ENCODE data around the gene INTS2.
"Not testable (repeated sequence)": the region's sequence is repeated elsewhere in the genome, so short reads cannot be mapped to it uniquely, and the experiment has no call there.

INTS2 gene

GRCh38 chr17:61887733-61888132, 40.0 kb downstream of the INTS2 start:
- H3K4me1 ChIP-seq (ENCODE audit: insufficient read depth, low read length); H3K9me3 ChIP-seq (ENCODE audit: low read length); H3K27ac ChIP-seq (ENCODE audit: low read depth, low read length); H3K9ac ChIP-seq (ENCODE audit: low read length); H3K4me3 ChIP-seq (ENCODE audit: low read depth in 1 of 2, low read length in 2 of 2); H3K27me3 ChIP-seq (ENCODE audit: control insufficient read depth in 1 of 2, insufficient read depth in 2 of 2, low read length in 2 of 2): not testable (repeated sequence)
- peaks cover 17% of the 10 kb centered on the region for H3K36me3 ChIP-seq (ENCODE audit: insufficient read depth, low read length)

- not testable (repeated sequence) for H3K9me3 ChIP-seq (ENCODE audit: low read length); H3K27ac ChIP-seq (ENCODE audit: low read depth, low read length); H3K4me1 ChIP-seq (ENCODE audit: insufficient read depth, low read length); H3K4me3 ChIP-seq (ENCODE audit: low read depth in 1 of 2, low read length in 2 of 2); H3K9ac ChIP-seq (ENCODE audit: low read length); H3K27me3 ChIP-seq (ENCODE audit: control insufficient read depth in 1 of 2, insufficient read depth in 2 of 2, low read length in 2 of 2)
- H3K36me3 ChIP-seq (ENCODE audit: insufficient read depth, low read length): peaks cover 12% of the 10 kb centered on the region
Measured at GRCh38 chr17:61885865-61886264, 41.9 kb downstream of the INTS2 start.

DNA sequence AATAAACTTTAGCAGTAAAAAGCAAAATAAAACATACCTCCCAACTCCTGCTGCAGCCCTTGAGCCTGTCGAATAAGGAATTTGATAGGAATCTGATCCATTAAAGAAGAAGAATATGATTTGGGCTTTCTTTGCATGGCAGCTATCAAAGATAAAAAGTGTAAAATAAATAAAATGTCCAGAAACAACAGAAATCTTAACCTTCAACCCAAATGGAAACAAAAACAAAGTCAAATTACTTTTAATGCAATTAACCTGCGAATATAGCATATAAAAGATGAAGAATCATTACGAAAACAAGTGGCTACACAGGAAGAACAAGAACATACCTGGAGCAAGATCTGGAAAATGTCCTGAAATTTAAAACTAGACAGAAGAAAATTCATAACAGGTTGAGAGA, 42.9 kb downstream of the INTS2 start:
- H3K9me3 ChIP-seq (ENCODE audit: low read length): no peaks in the 10 kb centered on the region
- no peaks in the 10 kb centered on the region for H3K4me1 ChIP-seq (ENCODE audit: insufficient read depth, low read length)
- H3K27ac ChIP-seq (ENCODE audit: low read depth, low read length): no peak overlapping the region
- H3K9ac ChIP-seq (ENCODE audit: low read length): no peak overlapping the region
- peaks cover 9% of the 10 kb centered on the region for H3K36me3 ChIP-seq (ENCODE audit: insufficient read depth, low read length)
- no peaks in the 10 kb centered on the region for H3K27me3 ChIP-seq (ENCODE audit: control insufficient read depth in 1 of 2, insufficient read depth in 2 of 2, low read length in 2 of 2)
- H3K4me3 ChIP-seq (ENCODE audit: low read depth in 1 of 2, low read length in 2 of 2): no peak overlapping the region

DNA sequence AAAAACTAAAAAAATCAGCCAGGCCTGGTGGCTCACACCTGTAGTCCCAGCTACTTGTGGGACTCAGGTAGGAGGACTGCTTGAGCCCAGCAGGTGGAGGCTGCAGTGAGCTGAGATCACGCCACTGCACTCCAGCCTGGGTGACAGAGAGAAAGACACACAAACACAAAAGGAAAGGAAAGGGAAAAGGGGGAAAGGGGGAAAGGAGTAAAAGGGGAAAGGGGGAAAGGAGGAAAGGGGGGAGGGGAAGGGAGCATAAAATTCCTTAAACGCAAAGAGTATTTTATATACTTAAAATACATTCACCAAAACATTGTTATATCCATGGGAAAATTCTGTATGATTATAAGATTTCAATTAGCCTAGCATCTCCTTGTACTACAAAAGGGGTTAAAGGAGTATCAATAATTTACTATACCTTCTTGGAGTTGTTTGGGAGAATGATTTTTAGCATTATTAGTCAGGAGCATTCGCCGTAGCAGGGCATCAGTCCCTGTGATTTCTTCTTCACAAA, 47.1 kb downstream of the INTS2 start:
- Histone ChIP-seq H3K27me3 (ENCODE audit: control insufficient read depth in 1 of 2, insufficient read depth in 2 of 2, low read length in 2 of 2) (no peaks in the 10 kb centered on the region), H3K9ac (ENCODE audit: low read length) (no peak overlapping the region), H3K27ac (ENCODE audit: low read depth, low read length) (no peak overlapping the region), H3K36me3 (ENCODE audit: insufficient read depth, low read length) (peaks cover 3% of the 10 kb centered on the region), H3K9me3 (ENCODE audit: low read length) (no peaks in the 10 kb centered on the region), H3K4me1 (ENCODE audit: insufficient read depth, low read length) (no peaks in the 10 kb centered on the region), H3K4me3 (ENCODE audit: low read depth in 1 of 2, low read length in 2 of 2) (no peak overlapping the region)

- H3K4me1 ChIP-seq (ENCODE audit: insufficient read depth, low read length): no peaks in the 10 kb centered on the region
- no peak overlapping the region for H3K9ac ChIP-seq (ENCODE audit: low read length)
- no peaks in the 10 kb centered on the region for H3K27me3 ChIP-seq (ENCODE audit: control insufficient read depth in 1 of 2, insufficient read depth in 2 of 2, low read length in 2 of 2)
- no peaks in the 10 kb centered on the region for H3K9me3 ChIP-seq (ENCODE audit: low read length)
- no peak overlapping the region for H3K4me3 ChIP-seq (ENCODE audit: low read depth in 1 of 2, low read length in 2 of 2)
- no peak overlapping the region for H3K27ac ChIP-seq (ENCODE audit: low read depth, low read length)
- peaks cover 4% of the 10 kb centered on the region for H3K36me3 ChIP-seq (ENCODE audit: insufficient read depth, low read length)
Measured at GRCh38 chr17:61878984-61879612, 48.7 kb downstream of the INTS2 start.

DNA sequence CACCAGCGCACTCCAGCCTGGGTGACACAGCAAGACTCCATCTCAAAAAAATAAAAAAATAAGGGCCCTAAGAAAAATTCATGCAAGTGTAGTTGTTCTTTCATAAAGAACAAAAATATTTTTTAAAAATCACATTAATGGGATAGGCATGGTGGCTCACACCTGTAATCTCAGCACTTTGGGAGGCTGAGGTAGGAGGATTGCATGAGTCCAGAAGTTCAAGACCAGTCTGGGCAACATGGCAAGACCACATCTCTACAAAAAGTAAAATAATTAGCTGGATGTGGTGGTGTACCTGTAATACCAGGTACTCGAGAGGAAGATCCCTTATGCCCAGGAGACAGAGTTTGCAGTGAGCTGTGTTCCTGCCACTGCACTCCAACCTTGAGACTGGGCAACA, 49.3 kb downstream of the INTS2 start:
- H3K4me3 ChIP-seq (ENCODE audit: low read depth in 1 of 2, low read length in 2 of 2): no peak overlapping the region
- peaks cover 4% of the 10 kb centered on the region for H3K36me3 ChIP-seq (ENCODE audit: insufficient read depth, low read length)
- H3K27ac ChIP-seq (ENCODE audit: low read depth, low read length): no peak overlapping the region
- H3K9me3 ChIP-seq (ENCODE audit: low read length): no peaks in the 10 kb centered on the region
- no peak overlapping the region for H3K9ac ChIP-seq (ENCODE audit: low read length)
- no peaks in the 10 kb centered on the region for H3K27me3 ChIP-seq (ENCODE audit: control insufficient read depth in 1 of 2, insufficient read depth in 2 of 2, low read length in 2 of 2)
- H3K4me1 ChIP-seq (ENCODE audit: insufficient read depth, low read length): no peaks in the 10 kb centered on the region

DNA sequence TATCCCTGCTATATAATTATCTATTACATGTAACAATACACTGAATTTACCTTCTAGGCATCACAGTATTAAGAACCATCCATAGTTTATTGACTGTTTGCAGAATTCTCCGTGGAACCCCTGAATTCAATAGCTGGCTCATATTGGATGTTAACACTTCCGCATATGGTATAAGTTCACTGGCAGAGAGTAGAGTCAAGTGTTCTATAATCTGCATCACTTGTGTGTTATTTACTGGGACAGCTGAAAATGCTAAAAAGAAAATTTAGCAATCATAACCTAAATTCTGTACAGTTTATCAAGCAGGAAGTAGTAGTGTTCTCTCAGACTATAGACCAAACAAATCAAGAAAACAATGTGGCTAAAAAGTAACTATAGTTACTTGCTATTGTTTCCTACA, 49.9 kb downstream of the INTS2 start:
- Histone ChIP-seq H3K27me3 (ENCODE audit: control insufficient read depth in 1 of 2, insufficient read depth in 2 of 2, low read length in 2 of 2) (no peaks in the 10 kb centered on the region), H3K4me3 (ENCODE audit: low read depth in 1 of 2, low read length in 2 of 2) (no peak overlapping the region), H3K36me3 (ENCODE audit: insufficient read depth, low read length) (peaks cover 4% of the 10 kb centered on the region), H3K4me1 (ENCODE audit: insufficient read depth, low read length) (no peaks in the 10 kb centered on the region), H3K9ac (ENCODE audit: low read length) (no peak overlapping the region), H3K9me3 (ENCODE audit: low read length) (no peaks in the 10 kb centered on the region), H3K27ac (ENCODE audit: low read depth, low read length) (no peak overlapping the region)

DNA sequence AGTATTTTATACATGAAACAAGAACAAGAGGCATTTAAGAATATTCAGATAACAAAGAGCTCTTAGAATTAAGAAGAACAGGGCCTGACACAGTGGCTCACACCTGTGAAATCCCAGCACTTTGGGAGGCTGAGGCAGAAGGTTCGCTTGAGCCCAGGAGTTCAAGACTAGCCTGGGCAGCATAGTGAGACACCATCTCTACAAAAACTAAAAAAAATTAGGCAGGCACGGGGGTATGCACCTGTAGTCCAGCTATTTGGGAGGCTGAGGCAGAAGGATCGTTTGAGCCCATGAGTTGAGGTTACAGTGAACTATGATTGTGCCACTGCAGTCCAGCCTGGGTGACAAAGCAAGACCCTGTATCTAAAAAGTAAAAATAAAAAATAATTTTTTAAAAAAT, 52.0 kb downstream of the INTS2 start:
- Histone ChIP-seq H3K27ac (ENCODE audit: low read depth, low read length) (no peak overlapping the region), H3K4me3 (ENCODE audit: low read depth in 1 of 2, low read length in 2 of 2) (no peak overlapping the region), H3K9ac (ENCODE audit: low read length) (no peak overlapping the region), H3K4me1 (ENCODE audit: insufficient read depth, low read length) (no peaks in the 10 kb centered on the region), H3K36me3 (ENCODE audit: insufficient read depth, low read length) (peaks cover 8% of the 10 kb centered on the region), H3K9me3 (ENCODE audit: low read length) (no peaks in the 10 kb centered on the region), H3K27me3 (ENCODE audit: control insufficient read depth in 1 of 2, insufficient read depth in 2 of 2, low read length in 2 of 2) (no peaks in the 10 kb centered on the region)

DNA sequence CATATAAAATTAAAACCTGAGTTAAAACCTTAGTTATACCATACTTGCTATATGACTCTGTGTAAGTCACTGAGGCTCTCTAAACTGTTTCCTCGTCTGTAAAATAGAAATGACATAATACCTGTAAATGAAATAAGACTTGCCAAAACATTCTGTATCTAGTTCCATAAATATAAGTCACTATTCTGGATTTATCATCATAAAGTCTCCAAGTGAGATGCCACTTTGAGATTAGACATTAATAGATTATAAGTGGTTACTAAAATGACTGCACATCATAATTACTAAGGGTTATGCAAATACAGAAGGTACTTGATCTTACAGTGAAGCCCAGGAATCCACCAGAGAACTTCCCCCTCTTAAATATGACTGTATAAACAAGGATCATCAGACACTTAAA, 52.5 kb downstream of the INTS2 start:
- H3K9ac ChIP-seq (ENCODE audit: low read length): no peak overlapping the region
- H3K36me3 ChIP-seq (ENCODE audit: insufficient read depth, low read length): peaks cover 8% of the 10 kb centered on the region
- H3K4me3 ChIP-seq (ENCODE audit: low read depth in 1 of 2, low read length in 2 of 2): no peak overlapping the region
- H3K4me1 ChIP-seq (ENCODE audit: insufficient read depth, low read length): no peaks in the 10 kb centered on the region
- H3K27me3 ChIP-seq (ENCODE audit: control insufficient read depth in 1 of 2, insufficient read depth in 2 of 2, low read length in 2 of 2): no peaks in the 10 kb centered on the region
- no peak overlapping the region for H3K27ac ChIP-seq (ENCODE audit: low read depth, low read length)
- H3K9me3 ChIP-seq (ENCODE audit: low read length): no peaks in the 10 kb centered on the region

- peaks cover 16% of the 10 kb centered on the region for H3K36me3 ChIP-seq (ENCODE audit: insufficient read depth, low read length)
- H3K27ac ChIP-seq (ENCODE audit: low read depth, low read length): no peak overlapping the region
Measured at GRCh38 chr17:61874075-61874474, 53.7 kb downstream of the INTS2 start.

DNA sequence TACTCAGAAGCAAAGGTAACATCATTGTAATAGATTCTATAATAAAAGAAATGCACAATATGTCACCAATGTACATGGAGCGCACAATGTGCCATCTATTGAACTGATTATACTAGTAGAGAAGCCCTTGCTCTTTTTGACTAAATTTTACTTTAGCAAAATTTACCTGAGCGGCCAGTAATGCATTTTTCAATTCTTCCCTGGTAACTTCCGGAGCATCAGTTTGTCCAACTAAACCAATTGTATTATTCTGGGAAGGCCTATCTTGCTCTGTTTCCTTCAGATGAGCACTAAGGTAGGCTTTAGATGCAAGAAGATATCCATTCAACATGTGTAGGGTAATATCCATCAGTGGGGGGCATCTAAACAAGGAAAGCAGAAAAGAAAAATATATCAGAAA, 55.7 kb downstream of the INTS2 start:
- H3K9ac ChIP-seq (ENCODE audit: low read length): no peak overlapping the region
- H3K4me1 ChIP-seq (ENCODE audit: insufficient read depth, low read length): no peaks in the 10 kb centered on the region
- H3K9me3 ChIP-seq (ENCODE audit: low read length): no peaks in the 10 kb centered on the region
- peaks cover 18% of the 10 kb centered on the region for H3K36me3 ChIP-seq (ENCODE audit: insufficient read depth, low read length)
- H3K27ac ChIP-seq (ENCODE audit: low read depth, low read length): no peak overlapping the region
- no peak overlapping the region for H3K4me3 ChIP-seq (ENCODE audit: low read depth in 1 of 2, low read length in 2 of 2)
- H3K27me3 ChIP-seq (ENCODE audit: control insufficient read depth in 1 of 2, insufficient read depth in 2 of 2, low read length in 2 of 2): no peaks in the 10 kb centered on the region

More at GRCh38 chr17:61874075-61874474, 53.7 kb downstream of the INTS2 start:
- Histone ChIP-seq H3K27me3 (ENCODE audit: control insufficient read depth in 1 of 2, insufficient read depth in 2 of 2, low read length in 2 of 2) (no peaks in the 10 kb centered on the region), H3K4me3 (ENCODE audit: low read depth in 1 of 2, low read length in 2 of 2) (no peak overlapping the region), H3K4me1 (ENCODE audit: insufficient read depth, low read length) (no peaks in the 10 kb centered on the region), H3K9me3 (ENCODE audit: low read length) (no peaks in the 10 kb centered on the region), H3K9ac (ENCODE audit: low read length) (no peak overlapping the region)

DNA sequence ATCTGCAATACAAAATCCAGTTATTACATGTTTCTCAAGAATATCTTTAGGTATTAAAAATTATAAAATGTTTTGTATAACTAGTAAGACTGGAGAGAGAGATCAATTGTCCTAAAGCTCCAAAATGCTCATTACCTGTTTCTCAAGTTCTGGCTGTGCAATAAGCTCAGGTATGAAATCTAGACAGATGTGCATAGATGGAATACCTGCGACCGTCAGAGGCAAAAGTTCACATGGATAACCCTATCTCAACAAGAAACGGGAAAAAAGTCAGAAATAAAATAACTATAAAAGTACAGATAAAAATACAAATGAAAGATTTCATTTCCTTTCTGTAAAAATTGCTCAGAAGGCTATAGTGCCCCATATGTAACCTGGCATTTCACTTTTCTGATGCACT, 58.6 kb downstream of the INTS2 start:
- Histone ChIP-seq H3K4me3 (ENCODE audit: low read depth in 1 of 2, low read length in 2 of 2) (no peak overlapping the region), H3K9ac (ENCODE audit: low read length) (no peak overlapping the region), H3K36me3 (ENCODE audit: insufficient read depth, low read length) (peaks cover 14% of the 10 kb centered on the region), H3K27ac (ENCODE audit: low read depth, low read length) (no peak overlapping the region), H3K4me1 (ENCODE audit: insufficient read depth, low read length) (peaks cover 2% of the 10 kb centered on the region), H3K9me3 (ENCODE audit: low read length) (no peaks in the 10 kb centered on the region), H3K27me3 (ENCODE audit: control insufficient read depth in 1 of 2, insufficient read depth in 2 of 2, low read length in 2 of 2) (no peaks in the 10 kb centered on the region)

Measured in muscle layer of colon (tissue), 2 donors.